Skeletal muscle cell (primary cell): ENCODE measurements around the gene DNASE1.

ENCODE experiments used
- DNase-seq: peaks from one replicate; pipeline ENCODE4 v3.0.0-alpha.2; 2010; ENCODE audit warnings: low read depth
- H3K4me3 ChIP-seq: 2 replicates; pipeline ENCODE4 v1.5.1; 2011; ENCODE audit warnings: low read depth, mild to moderate bottlenecking, control low read depth, low read length, moderate library complexity

Gene DNASE1

DNA sequence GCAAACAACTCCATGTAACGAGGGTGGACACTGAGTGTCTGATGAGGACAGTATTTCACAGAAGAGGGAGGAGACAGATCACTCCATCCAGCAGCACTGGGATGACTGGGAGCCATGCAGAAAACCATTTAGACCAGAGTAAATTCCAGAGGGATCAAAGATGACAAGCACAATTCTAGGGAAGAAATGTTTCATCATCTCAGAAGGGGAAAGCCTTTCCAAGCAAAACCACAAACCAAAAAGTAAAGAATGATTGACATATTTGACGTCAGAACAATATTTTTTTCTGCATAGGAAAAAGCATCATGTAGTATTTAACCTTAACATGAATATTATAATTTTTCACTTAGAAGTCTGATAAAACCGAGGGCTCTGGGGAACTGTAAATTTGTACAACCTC lies 4.8 kb downstream of the DNASE1 start:
- no peak overlapping the region for H3K4me3 ChIP-seq
- DNase-seq: no peak

DNA sequence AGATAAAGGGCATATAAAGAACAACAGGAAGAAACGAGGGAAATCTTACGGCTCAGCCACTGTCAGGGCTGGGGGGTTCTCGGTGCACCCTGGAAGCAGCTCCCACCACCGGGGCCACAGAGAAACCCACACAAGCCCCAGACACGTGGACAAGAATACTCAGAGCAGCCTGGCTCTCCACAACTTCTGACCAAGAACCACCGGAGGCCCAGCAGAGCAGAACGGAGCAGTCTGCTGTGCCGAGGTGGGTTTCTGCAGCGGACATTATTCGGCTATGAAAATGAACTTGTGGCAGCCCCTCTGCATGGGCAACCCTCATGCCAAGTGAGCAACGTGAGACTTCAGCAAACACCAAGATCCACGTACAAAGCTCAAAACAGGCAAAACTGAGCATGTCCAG lies 6.8 kb downstream of the DNASE1 start:
- H3K4me3 ChIP-seq: no peak overlapping the region
- DNase-seq: no peak

- no peak overlapping the region for H3K4me3 ChIP-seq
- DNase-seq: no peak
Observed at GRCh38 chr16:3661922-3662321, 7.4 kb downstream of the DNASE1 start.

DNA sequence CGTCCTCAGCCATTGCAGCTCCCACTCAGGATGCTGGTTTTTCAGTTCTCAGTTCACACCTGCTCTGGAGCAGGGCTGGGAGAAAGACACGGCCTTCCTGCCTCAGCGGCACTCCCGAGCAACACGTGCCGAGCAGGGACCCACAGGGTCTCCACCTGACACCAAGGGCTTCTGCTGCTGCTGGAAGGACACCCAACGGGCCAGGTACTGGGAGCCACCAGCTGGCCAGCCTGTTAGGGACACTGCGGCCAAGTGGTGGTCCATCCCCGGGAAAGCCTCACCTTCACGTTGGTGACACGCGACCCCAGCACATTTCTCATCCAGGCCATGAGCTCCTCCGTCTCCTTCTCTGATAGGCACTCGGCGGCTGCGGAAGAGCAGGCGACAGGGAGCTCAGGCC lies 8.1 kb downstream of the DNASE1 start:
- H3K4me3 ChIP-seq: no peak overlapping the region

DNA sequence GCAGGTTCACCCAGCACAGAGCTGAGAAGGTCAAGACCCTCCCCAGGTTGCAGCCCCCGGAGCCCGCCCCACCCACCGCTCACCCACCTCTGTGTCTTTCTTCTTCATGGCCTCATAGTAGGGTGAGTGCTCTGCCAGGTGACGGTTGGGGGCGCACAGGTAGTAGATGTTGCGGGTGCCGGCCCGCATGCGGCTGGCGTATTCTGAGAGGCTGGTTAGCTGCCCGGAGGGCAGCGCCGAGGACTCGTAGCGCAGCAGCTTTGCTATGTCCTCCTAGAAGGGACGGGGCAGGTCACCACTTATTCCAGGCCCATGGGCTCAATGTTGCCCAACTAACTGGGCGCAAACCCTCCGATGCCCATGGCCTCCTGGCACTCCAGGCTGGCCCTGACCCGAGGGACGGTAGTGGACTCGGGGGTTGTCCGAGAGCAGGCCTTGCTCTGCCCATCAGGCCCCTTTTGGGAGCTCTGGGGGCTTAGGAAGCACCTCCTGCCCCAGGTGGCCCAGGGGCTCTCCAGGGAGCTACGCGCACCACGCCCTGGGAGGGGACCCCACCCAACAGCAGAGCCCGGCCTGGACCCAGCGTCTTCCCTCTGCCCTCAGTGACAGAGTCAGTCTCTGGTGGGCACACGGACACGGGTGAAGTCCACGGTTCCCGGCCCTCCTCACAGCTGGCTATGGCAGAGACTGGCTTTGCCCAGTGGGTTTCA lies 9.9 kb downstream of the DNASE1 start:
- no peak for DNase-seq

More for the DNA sequence above, 8.1 kb downstream of the DNASE1 start:
- DNase-seq: no peak

DNA sequence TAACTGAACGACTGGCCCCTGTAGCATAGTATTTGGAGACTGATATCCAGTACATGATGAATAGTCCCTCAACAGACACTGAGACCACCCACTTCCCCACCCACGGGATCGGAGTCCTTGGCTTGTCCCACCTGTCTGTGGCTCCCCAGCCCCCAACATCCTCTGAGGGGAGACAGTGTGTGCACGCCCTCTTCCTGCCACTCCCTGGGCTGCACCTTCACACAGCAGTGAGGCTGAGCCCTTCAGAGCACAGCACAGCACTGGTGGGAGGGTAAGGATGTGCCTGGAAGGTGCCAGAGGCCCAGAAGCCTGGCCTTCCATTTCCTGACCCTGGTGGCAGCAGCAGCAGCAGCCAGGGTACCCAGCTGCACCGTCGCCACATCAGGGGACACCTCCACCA lies 11.0 kb downstream of the DNASE1 start:
- no peak for DNase-seq

More for the DNA sequence above, 9.9 kb downstream of the DNASE1 start:
- no peak overlapping the region for H3K4me3 ChIP-seq

DNA sequence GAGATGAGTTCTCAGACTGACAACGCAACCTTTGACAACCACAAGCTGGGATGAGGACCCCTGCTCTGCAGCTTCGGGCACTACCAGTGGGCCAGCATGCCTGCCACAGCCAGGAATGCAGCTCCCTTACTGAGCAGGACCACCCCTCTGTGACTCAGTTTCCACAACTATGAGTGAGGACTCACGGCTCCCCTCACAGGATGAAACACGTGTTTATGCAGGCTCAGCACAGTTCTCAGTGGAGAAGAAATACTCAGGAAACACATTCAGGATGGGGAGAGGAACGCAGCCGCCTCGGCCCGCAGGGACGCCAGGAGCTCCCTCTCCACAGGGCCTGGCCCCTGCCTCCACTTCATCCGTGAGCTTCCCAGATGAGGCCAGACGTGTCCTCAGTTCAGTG lies 14.1 kb downstream of the DNASE1 start:
- H3K4me3 ChIP-seq: no peak overlapping the region
- DNase-seq: no peak

More for the DNA sequence above, 11.0 kb downstream of the DNASE1 start:
- no peak overlapping the region for H3K4me3 ChIP-seq

DNA sequence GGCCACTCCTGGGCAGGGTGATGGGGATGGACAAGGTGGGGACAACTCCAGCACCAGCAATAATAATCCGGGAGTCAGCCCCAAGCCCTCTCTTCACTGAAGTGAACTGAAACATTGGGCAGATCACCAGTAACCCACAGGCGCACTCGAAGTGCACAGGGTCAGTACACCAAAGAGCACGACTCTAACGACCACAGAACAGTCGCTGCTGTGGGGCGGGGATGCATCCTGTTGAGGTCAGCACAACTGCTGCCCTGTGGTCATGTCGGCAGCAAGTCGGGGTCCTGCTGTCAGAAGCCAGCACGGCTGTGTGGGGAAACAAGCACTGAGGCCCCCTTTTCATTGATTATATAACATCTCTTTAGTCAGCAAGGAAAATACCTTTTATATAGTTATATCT lies 14.6 kb downstream of the DNASE1 start:
- no peak overlapping the region for H3K4me3 ChIP-seq
- DNase-seq: no peak

DNA sequence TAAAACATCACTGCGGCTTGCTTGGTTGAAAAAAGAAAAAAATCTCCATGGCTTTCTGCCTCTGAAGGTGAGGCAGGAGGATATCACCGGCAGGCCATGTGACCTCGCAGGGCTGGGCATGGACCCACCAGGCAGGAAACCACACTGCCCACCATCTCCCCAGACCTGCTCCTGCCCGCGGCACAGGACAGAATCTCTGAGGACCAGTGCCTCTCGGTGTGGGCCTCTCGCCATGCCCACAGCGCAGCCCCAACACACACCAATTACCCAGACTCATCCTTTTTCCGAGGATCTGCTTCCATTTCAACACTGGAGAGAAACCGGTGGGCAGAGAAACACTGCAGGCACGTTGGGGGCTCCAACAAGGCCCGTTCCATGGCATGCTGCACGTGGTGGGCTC lies 16.2 kb downstream of the DNASE1 start:
- no peak overlapping the region for H3K4me3 ChIP-seq
- DNase-seq: no peak

- DNase-seq: no peak
- H3K4me3 ChIP-seq: no peak overlapping the region
Observed at GRCh38 chr16:3671424-3671823, 16.9 kb downstream of the DNASE1 start.

DNA sequence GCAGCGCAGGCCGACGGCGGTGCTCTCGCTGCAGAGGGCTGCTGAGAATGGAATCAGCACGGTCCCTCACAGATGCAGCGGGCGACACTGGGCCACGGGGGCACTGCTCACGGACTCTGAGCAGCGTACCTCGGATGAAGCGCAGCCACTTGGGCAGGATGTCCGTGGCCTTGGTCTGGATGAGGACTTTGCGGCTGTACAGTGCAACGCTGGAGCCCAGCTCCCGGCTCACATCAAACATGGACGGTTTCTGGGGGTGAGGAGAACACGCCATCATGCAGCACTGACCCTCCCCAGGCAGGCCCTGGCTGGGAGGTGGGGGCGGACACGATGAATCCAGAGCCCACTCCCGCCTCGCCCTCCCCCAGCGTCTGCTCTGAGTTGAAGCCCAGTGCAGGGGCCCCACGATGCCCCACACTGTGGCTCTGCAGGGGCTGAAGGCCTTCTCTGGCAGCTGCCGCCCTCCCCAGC lies 18.1 kb downstream of the DNASE1 start:
- no peak for DNase-seq

GRCh38 chr16:3673201-3673600 lies 18.7 kb downstream of the DNASE1 start:
- DNase-seq: no peak
- H3K4me3 ChIP-seq: no peak overlapping the region

More for the DNA sequence above, 18.1 kb downstream of the DNASE1 start:
- no peak overlapping the region for H3K4me3 ChIP-seq

DNA sequence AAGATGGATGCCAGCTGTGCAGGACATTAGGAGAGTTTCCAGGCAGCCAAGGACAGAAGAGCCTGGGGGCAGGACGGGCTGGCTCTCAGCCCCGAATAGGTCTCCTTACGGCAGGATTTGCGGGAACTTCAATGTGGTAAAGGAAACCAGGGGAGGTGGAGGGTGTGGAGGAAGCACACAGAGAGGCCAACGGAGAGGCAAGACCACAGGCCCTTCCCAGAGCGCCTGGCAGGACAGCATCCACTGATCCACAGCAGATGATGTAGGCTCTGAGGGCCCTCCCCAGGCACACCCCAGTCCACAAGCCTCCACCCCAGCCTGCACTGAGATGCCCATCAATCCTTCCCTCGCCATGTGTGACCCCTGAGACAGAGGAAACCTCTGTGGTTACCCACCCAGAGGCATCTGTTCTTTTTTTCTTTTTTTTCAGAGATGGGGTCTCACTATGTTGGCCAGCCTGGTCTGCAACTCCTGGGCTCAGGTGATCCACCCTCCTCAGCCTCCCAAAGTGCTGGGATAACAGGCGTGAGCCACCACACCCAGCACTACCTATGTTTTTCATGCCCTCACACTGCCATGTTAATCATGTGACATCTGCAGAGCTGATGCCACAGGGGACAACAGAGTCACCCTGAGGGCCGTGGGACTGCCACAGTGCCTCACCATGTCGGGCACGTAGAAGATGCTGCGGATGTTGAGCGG lies 19.3 kb downstream of the DNASE1 start:
- DNase-seq: no peak
- H3K4me3 ChIP-seq: no peak overlapping the region

- no peak for DNase-seq
- H3K4me3 ChIP-seq: no peak overlapping the region
Observed at GRCh38 chr16:3674513-3675295, 20.2 kb downstream of the DNASE1 start.

GRCh38 chr16:3675601-3676130 lies 21.2 kb downstream of the DNASE1 start:
- H3K4me3 ChIP-seq: no peak overlapping the region

GRCh38 chr16:3677994-3678393 lies 23.5 kb downstream of the DNASE1 start:
- no peak overlapping the region for H3K4me3 ChIP-seq
- DNase-seq: no peak

More at GRCh38 chr16:3675601-3676130, 21.2 kb downstream of the DNASE1 start:
- DNase-seq: no peak

- DNase-seq: no peak
- H3K4me3 ChIP-seq: no peak overlapping the region
Observed at GRCh38 chr16:3681206-3681605, 26.7 kb downstream of the DNASE1 start.

DNA sequence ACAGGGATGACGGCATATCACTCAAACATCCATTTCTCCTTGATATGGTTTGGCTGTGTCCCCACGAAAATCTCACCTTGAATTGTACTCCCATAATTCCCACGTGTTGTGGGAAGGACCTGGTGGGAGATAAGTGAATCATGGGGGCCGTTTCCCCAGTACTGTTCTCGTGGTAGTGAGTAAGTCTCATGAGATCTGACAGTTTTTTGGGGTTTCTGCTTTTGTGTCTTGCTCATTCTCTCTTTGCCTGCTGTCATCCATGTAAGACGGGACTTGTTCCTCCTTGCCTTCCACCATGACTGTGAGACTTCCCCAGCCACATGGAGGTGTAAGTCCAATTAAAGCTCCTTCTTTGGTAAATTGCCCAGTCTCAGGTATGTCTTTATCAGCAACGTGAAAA lies 32.5 kb downstream of the DNASE1 start:
- DNase-seq: no peak
- H3K4me3 ChIP-seq: no peak overlapping the region

- DNase-seq: no peak
- no peak overlapping the region for H3K4me3 ChIP-seq
Observed at GRCh38 chr16:3687792-3688191, 33.3 kb downstream of the DNASE1 start.

DNA sequence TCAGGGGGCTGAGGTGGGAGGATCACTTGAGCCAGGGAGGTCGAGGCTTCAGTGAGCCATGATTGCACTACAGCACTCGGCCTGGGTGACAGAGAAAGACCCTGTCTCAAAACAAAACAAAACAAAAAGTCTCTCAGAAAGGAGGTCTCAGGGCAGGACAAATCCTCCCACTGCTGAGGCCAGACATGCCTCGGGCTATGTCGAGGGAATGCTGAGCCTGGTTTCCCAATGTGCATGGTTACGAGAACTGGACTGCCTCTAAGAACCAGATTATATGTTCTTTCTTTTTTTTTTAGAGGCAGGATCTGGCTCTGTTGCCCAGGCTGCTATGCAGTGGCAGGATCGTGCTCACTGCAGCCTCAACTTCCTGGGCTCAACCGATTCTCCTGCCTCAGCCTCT lies 35.2 kb downstream of the DNASE1 start:
- no peak for DNase-seq
- H3K4me3 ChIP-seq: no peak overlapping the region
